Upper lobe of left lung (tissue), 6 donors: ENCODE measurements around the gene KIAA0825. TPM values are rescaled to one million over a fixed set of nuclear protein-coding genes. Genes with fewer than 3 reads are reported as not detected.
A peak's percentile ranks its signal among the peaks of the same experiment; 100 is the strongest.

Source experiments
- ATAC-seq, 2 donors: fragments of 200-7000 bp; cut with Tn5 transposase; one replicate each; pipeline ENCODE4 v1.9.1; 2022; ENCODE audit warnings: mild to moderate bottlenecking in 2 of 2, moderate library complexity in 2 of 2; ENCODE audit not compliant: low FRiP score in 2 of 2
- DNase-seq, 2 donors: peaks; one replicate each; pipeline ENCODE4 v3.0.0-alpha.2; 2019 to 2020
- H3K27ac ChIP-seq, 4 donors: fragments of 200-600 bp; sonication (generic); one replicate each; pipeline ENCODE4 v1.5.1; 2016 to 2019
- H3K27me3 ChIP-seq, 4 donors: fragments of 200-600 bp; sonication (generic); one replicate each; pipeline ENCODE4 v1.5.1; 2017 to 2019
- H3K36me3 ChIP-seq, 4 donors: fragments of 200-600 bp; sonication (generic); one replicate each; pipeline ENCODE4 v1.5.1; 2016 to 2019
- H3K4me1 ChIP-seq, 4 donors: fragments of 200-600 bp; sonication (generic); one replicate each; pipeline ENCODE4 v1.5.1; 2018 to 2019
- H3K4me3 ChIP-seq, 4 donors: fragments of 200-600 bp; sonication (generic); one replicate each; pipeline ENCODE4 v1.5.1; 2017 to 2019; ENCODE audit warnings: mild to moderate bottlenecking in 2 of 4, moderate library complexity in 1 of 4
- H3K9me3 ChIP-seq, 4 donors: fragments of 200-600 bp; sonication (generic); one replicate each; pipeline ENCODE4 v1.5.1; 2018 to 2019
- CTCF ChIP-seq, 6 experiments: fragments of 450-650 bp in 4 of 6; fragments of 200-600 bp in 2 of 6; sonication (generic) in 2 of 6; IDR thresholded peaks; one replicate each; pipeline ENCODE4 v1.5.1; 2016 to 2019; ENCODE audit warnings: antibody characterized with exemption in 6 of 6
- EP300 ChIP-seq, 4 donors: sonication (generic); formaldehyde crosslinking; IDR thresholded peaks; one replicate each; pipeline ENCODE4 v1.5.1; 2017; ENCODE audit warnings: antibody characterized with exemption in 4 of 4, control low read depth in 2 of 4
- POLR2A ChIP-seq, 4 donors: fragments of 450-650 bp; IDR thresholded peaks; one replicate each; pipeline ENCODE4 v1.5.1; 2016 to 2017; ENCODE audit warnings: antibody characterized with exemption in 4 of 4, mild to moderate bottlenecking in 2 of 4
- POLR2AphosphoS5 ChIP-seq, 2 donors: sonication (generic); formaldehyde crosslinking; IDR thresholded peaks; one replicate each; pipeline ENCODE4 v1.5.1; 2017; ENCODE audit warnings: antibody characterized with exemption in 2 of 2
- WGBS, 2 donors: methylation state at CpG; one replicate each; pipeline ENCODE4 v1.1.5; 2017 to 2018; 5-methylcytosine and 5-hydroxymethylcytosine counted together
- total RNA-seq, 6 donors: library from RNA; depleted of rRNA in 4 of 6; stranded (reverse); fragments of >200 nt in 4 of 6; gene quantifications; one replicate each; pipeline versions ENCODE4 v1.1.0 to v1.2.1, GENCODE V29; 2016 to 2021
- donor health status: DM: no; HTN: no; CAD: no; lungs with moderate emphysema.
- donor health status: DM: no; HTN: yes; CAD: no; lungs with severe emphysema.

The KIAA0825 gene
- total RNA-seq, 6 donors from 2014 or later: 3.8 to 19.1 (median 6.6) TPM

- ATAC-seq (no peak), DNase-seq (no peak)
- Histone ChIP-seq H3K27me3 (no peaks in the 10 kb centered on the region), H3K36me3 (no peaks in the 10 kb centered on the region), H3K9me3 (no peaks in the 10 kb centered on the region), H3K27ac (no peak overlapping the region), H3K4me3 (no peak overlapping the region), H3K4me1 (no peaks in the 10 kb centered on the region)
- no peak for TF ChIP-seq POLR2AphosphoS5 (IDR thresholded peaks at IDR 0.05)
- no peak for TF ChIP-seq CTCF (IDR thresholded peaks at IDR 0.05)
- TF ChIP-seq POLR2A (IDR thresholded peaks at IDR 0.05): no peak
- TF ChIP-seq EP300 (IDR thresholded peaks at IDR 0.05): no peak
- WGBS, 2 donors: 78 to 80% methylated on average over 3 of the region's 3 CpGs
Measured at GRCh38 chr5:94388773-94389514, 229.5 kb downstream of the KIAA0825 start.

- 64 to 71% methylated on average over 1 of the region's 1 CpG for WGBS, 2 donors
- H3K27ac ChIP-seq: no peak overlapping the region
- H3K4me1 ChIP-seq: no peaks in the 10 kb centered on the region
- H3K36me3 ChIP-seq: no peaks in the 10 kb centered on the region
- no peaks in the 10 kb centered on the region for H3K9me3 ChIP-seq
- TF ChIP-seq POLR2A (IDR thresholded peaks at IDR 0.05): no peak
- no peak for TF ChIP-seq CTCF (IDR thresholded peaks at IDR 0.05)
- no peak for TF ChIP-seq POLR2AphosphoS5 (IDR thresholded peaks at IDR 0.05)
- ATAC-seq (no peak), DNase-seq (no peak)
- H3K27me3 ChIP-seq: no peaks in the 10 kb centered on the region
- no peak overlapping the region for H3K4me3 ChIP-seq
Measured at GRCh38 chr5:94385767-94386166, 232.6 kb downstream of the KIAA0825 start.

- TF ChIP-seq POLR2AphosphoS5 (IDR thresholded peaks at IDR 0.05) (no peak), CTCF (IDR thresholded peaks at IDR 0.05) (no peak)
- 96 to 100% methylated on average over 1 of the region's 1 CpG for WGBS, 2 donors
Measured at GRCh38 chr5:94378062-94378461, 240.3 kb downstream of the KIAA0825 start.

GRCh38 chr5:94376672-94377345 lies 241.6 kb downstream of the KIAA0825 start:
- Histone ChIP-seq H3K27me3 (no peaks in the 10 kb centered on the region), H3K27ac (no peak overlapping the region), H3K9me3 (no peaks in the 10 kb centered on the region), H3K4me3 (no peak overlapping the region), H3K36me3 (no peaks in the 10 kb centered on the region), H3K4me1 (no peaks in the 10 kb centered on the region)
- DNase-seq: no peak
- WGBS, 2 donors: 75 to 85% methylated on average over 4 of the region's 4 CpGs
- ATAC-seq: peak in 1 of 2 donors; percentile 21
- TF ChIP-seq POLR2A (IDR thresholded peaks at IDR 0.05) (no peak), POLR2AphosphoS5 (IDR thresholded peaks at IDR 0.05) (no peak), CTCF (IDR thresholded peaks at IDR 0.05) (no peak), EP300 (IDR thresholded peaks at IDR 0.05) (no peak)

More at GRCh38 chr5:94378062-94378461, 240.3 kb downstream of the KIAA0825 start:
- no peaks in the 10 kb centered on the region for H3K27me3 ChIP-seq
- H3K9me3 ChIP-seq: no peaks in the 10 kb centered on the region
- no peak overlapping the region for H3K4me3 ChIP-seq
- no peaks in the 10 kb centered on the region for H3K36me3 ChIP-seq
- ATAC-seq (no peak), DNase-seq (no peak)
- no peaks in the 10 kb centered on the region for H3K4me1 ChIP-seq
- H3K27ac ChIP-seq: no peak overlapping the region
